ENCODE data around the gene LLGL2. TPM values are rescaled to one million over a fixed set of nuclear protein-coding genes. Genes with fewer than 3 reads are reported as not detected.

LLGL2 gene
- total RNA-seq, 1 donor from 2014 or later = 50.6 TPM

- Histone ChIP-seq H3K4me3 (ENCODE audit: low read depth, low read length) (no peak overlapping the region), H3K36me3 (ENCODE audit: control insufficient read depth, insufficient read depth, low read length) (peaks cover 1% of the 10 kb centered on the region), H3K27me3 (ENCODE audit: control insufficient read depth, insufficient read depth, low read length) (no peaks in the 10 kb centered on the region)
- DNase-seq (ENCODE audit: low read depth) = no peak
- TF ChIP-seq CTCF (IDR thresholded peaks at IDR 0.05; ENCODE audit: insufficient read depth, low read length, poor library complexity, severe bottlenecking) = no peak
Observed at GRCh38 chr17:75544250-75544649, 18.8 kb downstream of the LLGL2 start.

- H3K27me3 ChIP-seq (ENCODE audit: control insufficient read depth, insufficient read depth, low read length) = no peaks in the 10 kb centered on the region
- peaks cover 1% of the 10 kb centered on the region for H3K36me3 ChIP-seq (ENCODE audit: control insufficient read depth, insufficient read depth, low read length)
- no peak overlapping the region for H3K4me3 ChIP-seq (ENCODE audit: low read depth, low read length)
- DNase-seq (ENCODE audit: low read depth) = no peak
- no peak for TF ChIP-seq CTCF (IDR thresholded peaks at IDR 0.05; ENCODE audit: insufficient read depth, low read length, poor library complexity, severe bottlenecking)
Observed at GRCh38 chr17:75546181-75546580, 20.7 kb downstream of the LLGL2 start.

GRCh38 chr17:75547091-75547490 lies 21.6 kb downstream of the LLGL2 start:
- H3K27me3 ChIP-seq (ENCODE audit: control insufficient read depth, insufficient read depth, low read length) = no peaks in the 10 kb centered on the region
- DNase-seq (ENCODE audit: low read depth) = no peak
- no peak for TF ChIP-seq CTCF (IDR thresholded peaks at IDR 0.05; ENCODE audit: insufficient read depth, low read length, poor library complexity, severe bottlenecking)
- H3K4me3 ChIP-seq (ENCODE audit: low read depth, low read length) = no peak overlapping the region
- H3K36me3 ChIP-seq (ENCODE audit: control insufficient read depth, insufficient read depth, low read length) = peaks cover 1% of the 10 kb centered on the region

- Histone ChIP-seq H3K27me3 (ENCODE audit: control insufficient read depth, insufficient read depth, low read length) (no peaks in the 10 kb centered on the region), H3K4me3 (ENCODE audit: low read depth, low read length) (no peak overlapping the region), H3K36me3 (ENCODE audit: control insufficient read depth, insufficient read depth, low read length) (peaks cover 1% of the 10 kb centered on the region)
- no peak for DNase-seq (ENCODE audit: low read depth)
- no peak for TF ChIP-seq CTCF (IDR thresholded peaks at IDR 0.05; ENCODE audit: insufficient read depth, low read length, poor library complexity, severe bottlenecking)
Observed at GRCh38 chr17:75548813-75549212, 23.3 kb downstream of the LLGL2 start.

GRCh38 chr17:75549246-75550138 lies 24.0 kb downstream of the LLGL2 start:
- Histone ChIP-seq H3K27me3 (ENCODE audit: control insufficient read depth, insufficient read depth, low read length) (no peaks in the 10 kb centered on the region), H3K36me3 (ENCODE audit: control insufficient read depth, insufficient read depth, low read length) (peaks cover 1% of the 10 kb centered on the region), H3K4me3 (ENCODE audit: low read depth, low read length) (no peak overlapping the region)
- no peak for TF ChIP-seq CTCF (IDR thresholded peaks at IDR 0.05; ENCODE audit: insufficient read depth, low read length, poor library complexity, severe bottlenecking)
- no peak for DNase-seq (ENCODE audit: low read depth)

GRCh38 chr17:75550139-75550465 lies 24.6 kb downstream of the LLGL2 start:
- no peak for DNase-seq (ENCODE audit: low read depth)
- H3K4me3 ChIP-seq (ENCODE audit: low read depth, low read length) = no peak overlapping the region

More at GRCh38 chr17:75550139-75550465, 24.6 kb downstream of the LLGL2 start:
- Histone ChIP-seq H3K27me3 (ENCODE audit: control insufficient read depth, insufficient read depth, low read length) (no peaks in the 10 kb centered on the region), H3K36me3 (ENCODE audit: control insufficient read depth, insufficient read depth, low read length) (peaks cover 1% of the 10 kb centered on the region)
- no peak for TF ChIP-seq CTCF (IDR thresholded peaks at IDR 0.05; ENCODE audit: insufficient read depth, low read length, poor library complexity, severe bottlenecking)
